HG03378 (cell line): ENCODE data around the gene JAKMIP3.

Experiments used
- ATAC-seq: cut with Tn5 transposase; IDR thresholded peaks from one replicate; pipeline ENCODE4 v1.9.1; 2021; ENCODE audit warnings: mild to moderate bottlenecking, moderate library complexity; ENCODE audit not compliant: unreplicated experiment

Gene JAKMIP3

DNA sequence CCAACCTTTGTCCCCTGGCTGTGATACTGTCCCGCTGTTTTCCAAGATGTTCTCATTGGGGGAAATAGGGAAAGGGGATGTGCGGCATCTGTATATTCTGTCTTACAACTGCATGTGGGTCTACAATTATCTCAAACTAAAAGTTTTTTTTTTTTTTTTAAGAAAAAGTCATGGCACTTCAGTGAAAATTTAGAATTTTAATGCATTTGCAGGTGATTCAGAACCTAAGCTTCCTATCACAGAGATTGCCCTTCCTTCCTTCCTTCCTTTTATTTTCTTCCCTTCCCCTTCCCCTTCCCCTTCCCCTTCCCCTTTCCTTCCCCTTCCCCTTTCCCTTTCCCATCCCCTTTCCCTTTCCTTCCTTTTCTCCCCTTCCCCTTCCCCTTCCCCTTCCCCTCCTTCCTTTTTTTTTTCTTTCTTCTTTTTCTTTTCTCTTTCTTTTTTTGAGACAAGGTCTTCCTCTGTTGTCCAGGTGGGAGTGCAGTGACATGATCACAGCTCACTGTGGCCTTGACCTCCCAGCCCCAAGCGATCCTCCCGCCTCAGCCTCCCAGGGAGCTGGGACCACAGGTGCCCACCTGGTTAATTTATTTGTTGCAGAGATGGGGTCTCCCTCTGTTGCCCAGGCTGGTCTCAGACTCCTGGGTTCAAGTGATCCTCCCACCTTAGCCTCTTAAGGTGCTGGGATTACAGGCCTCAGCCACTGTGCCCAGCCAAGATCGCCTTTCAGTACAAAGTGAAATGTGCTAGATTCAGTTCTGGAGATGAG is 32.0 kb downstream of the JAKMIP3 start:
- ATAC-seq: no peak

DNA sequence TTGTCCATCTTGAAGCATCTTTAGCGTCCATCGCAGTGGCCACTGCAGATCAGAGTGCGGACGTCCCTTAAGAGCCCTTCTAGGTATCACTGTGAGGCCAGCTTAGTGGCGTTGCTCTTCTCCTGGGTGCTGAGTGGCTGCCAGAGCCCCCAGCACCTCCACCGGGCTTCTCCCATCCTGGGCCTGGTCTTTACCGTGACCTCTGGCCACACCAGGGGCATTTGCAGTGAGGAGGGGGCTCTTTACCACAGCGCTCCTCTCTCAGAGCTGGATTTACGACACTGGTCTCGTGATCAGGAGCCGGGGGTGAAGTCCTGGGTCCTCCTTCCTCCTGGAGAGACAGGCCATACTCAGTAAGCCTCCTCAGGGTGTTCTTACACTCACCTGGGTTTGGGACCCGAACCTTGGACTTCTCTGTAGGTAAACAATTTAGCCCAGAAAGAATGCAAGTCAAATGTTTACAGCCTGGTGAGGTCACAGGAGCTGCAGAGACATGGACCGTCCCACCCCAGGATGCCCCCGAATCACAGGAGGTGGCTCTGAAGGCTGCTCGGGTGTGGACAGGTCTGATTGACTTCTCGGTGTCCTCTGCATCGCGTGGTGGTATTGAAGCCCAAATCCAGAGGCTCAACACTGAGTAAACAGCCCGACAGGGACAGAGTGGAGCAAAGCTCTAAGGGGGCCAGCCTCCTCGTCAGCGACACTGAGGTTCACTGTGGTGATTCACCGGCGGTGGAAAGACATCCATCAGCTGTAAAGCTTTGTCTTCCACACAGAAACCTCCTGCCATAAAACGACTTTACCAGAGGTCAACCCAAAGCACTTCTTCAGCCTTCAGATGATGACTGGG is 33.0 kb downstream of the JAKMIP3 start:
- no peak for ATAC-seq

DNA sequence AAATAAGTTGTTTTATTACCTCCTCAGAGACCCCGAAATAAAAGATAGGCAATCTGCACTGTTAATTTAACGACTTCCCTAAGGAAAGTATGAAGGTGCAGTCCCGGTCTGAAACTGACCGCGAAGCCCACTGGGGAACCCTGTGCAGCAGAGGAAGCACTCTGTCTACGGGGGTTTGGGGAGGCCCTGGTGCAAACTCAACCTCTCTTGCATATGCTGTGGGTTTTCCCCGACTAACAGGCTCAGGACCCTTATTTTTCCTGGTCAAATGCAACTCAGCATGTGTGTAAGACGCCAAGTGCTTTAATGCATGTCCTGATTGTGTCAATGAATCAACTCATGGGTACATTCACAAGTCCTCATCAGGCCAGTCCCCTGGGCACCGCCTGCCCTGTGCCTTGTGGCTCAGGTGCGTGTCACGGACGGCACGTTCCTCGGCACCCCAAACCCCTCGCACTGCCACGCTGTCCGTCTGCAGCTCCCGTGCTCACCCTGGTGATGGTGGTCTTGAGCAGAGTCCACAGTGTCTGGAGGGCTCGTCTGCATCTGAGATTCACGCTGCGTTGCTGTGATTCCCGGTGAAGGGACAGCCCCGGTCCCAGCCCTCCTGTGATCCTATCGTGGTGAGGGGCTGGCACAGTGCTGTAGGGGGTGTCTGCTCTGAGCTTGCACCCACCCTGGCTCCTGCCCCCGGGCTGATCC is 33.8 kb downstream of the JAKMIP3 start:
- ATAC-seq: no peak

DNA sequence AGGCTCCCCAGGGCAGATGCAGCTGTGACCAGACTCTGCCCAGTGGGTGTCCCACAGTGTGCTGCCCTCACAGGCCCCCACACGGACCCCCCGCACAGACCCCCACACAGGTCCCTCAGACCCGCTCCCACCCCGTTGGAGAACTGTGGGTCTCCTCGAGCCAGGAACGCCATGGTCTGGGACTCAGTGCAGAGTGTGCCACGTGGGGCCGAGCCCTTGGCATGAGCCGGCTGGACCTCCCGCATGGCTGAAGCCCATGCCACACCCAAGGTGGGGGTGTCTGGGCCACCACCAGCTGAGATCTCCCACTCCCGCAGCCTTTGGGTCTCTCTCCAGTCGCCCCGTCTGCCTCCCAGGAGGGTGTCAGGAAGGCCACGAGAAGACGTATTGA is 34.3 kb downstream of the JAKMIP3 start:
- ATAC-seq: no peak

DNA sequence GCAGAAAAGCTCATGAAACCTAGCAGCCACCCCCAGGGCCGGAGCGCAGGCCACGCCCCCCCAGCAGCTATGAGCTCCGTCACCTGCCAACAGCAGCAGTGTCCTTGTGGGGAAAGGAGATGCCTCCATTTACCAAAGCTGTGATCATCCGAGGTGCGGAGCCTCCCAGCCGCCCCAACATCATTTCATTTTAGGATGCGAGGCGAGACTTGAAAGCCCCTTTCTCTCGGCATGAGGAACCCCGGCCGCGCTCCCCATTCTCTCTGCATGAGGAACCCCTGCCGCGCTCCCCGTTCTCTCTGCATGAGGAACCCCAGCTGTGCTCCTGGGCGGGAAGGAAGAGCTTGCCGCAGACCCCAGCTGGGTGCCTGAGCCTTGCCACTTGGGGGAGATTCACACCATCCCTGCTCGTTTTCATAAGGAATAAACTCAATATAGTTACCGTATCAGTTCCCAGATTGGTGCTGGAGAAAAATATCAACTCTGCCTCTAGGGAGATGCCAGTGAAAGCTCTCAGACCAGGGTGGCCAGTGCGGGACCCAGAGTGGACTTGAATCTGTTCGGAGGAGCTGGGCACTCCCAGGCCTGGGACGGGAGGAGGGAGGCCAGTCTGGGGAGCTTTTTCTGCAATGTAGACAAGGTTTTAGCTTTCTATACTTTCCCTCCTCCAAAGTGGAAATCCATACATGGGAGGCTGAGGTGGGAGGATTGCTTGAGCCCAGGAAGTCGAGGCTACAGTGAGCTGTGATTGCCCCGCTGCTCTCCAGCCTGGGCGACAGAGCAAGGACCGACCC is 35.0 kb downstream of the JAKMIP3 start:
- ATAC-seq: no peak

DNA sequence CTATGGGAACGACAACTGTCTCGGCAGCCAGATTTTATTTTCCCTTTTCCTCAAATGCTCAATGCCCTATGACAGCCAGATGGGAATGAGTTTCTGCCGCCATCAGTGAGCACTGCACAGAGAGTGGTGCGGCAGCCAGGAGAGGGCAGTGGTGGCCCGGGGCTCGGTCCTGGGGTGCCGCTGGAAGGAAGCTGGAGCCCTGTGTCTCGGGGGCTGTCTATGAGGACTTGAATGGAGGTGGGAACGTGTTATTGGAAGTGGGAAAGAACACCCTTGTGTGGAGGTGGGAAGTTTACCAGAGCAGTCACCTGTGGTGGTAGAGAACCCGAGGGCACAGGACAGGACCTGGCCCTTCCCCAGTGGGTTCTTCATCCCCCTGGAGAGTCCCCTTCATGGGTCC is 35.8 kb downstream of the JAKMIP3 start:
- ATAC-seq: no peak

DNA sequence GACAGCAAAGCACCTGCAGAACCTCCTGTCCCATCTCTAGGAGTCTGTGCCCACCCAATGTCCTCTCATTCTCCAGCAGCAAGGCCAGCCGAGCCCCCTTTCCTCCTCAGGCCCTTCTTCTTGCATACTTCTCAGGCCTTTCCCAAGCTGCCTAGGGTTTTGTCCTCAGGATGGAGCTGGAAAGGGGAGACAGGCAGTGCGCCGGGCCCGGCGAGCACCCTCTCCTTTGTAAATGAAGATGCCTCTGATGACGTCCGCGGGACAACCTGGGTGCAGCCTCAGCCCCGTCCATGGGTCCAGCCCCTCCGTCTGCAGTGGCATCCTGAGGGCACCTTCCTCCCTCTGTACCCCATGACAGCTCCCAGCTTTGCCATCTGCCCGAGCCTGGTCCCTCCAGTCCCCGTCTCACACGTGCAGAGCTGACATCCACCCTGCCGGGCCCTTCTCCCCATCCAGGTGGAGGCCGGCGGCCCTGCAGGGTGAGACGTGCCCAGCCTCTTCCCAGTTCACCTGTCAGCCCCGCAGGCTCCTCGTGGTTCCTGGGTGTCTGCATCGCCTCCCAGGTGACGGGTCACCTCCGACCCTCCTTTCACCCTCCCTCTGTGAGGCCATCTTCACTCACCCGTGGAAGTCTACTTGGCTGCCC is 36.4 kb downstream of the JAKMIP3 start:
- no peak for ATAC-seq

DNA sequence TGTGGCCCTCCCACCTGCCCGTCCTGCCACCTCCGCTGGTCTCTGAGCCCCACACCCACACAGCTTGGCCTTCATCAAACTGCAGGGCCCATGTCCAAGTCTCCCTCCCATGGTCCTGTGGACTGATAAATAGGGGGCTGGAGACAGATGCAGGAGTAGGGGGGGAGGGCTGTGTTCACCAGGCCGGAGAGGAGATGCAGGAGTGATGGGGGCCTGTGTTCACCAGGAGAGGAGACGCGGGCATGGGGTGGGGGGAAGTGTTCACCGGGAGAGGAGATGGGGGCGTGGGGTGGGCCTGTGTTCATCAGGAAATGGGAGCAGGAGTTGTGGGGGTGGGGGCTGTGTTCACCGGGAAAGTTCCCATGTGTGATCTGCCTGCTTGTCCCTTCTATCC is 37.0 kb downstream of the JAKMIP3 start:
- ATAC-seq: no peak

DNA sequence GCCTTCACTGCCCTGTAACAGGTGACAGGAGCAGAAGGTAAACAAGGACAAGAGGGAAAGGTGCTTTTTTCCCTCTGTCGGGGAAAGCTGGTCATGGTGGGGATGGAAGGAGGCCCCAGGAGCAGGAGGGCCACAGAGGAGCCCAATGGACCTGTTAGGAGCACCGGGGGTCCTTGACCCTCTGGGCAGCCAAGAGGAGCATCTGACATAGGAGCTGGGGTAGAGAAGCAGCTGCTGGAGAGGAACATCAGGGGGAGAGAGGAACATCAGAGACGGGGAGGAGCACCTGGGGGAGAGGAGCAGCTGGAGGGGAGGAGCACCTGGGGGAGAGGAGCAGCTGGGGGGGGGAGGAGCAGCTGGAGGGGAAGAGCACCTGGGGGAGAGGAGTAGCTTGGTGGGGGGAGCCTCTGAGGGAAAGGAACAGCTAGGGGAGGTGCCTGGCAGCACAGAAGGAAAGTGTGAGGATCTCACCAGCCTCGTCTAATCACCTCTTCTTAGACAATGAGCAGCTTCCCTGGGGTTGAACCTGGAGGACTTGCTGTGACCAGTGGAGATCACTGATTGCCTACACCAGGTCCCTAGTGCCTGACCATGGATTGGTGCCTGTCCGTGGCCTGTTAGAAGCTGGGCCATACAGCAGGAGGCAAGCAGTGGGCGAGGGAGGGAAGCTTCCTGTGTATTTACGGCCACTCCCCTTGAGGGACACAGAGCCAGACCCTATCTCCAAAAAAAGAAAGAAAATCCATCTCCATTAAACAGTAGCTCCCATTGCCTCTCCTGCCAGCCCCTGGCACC is 37.6 kb downstream of the JAKMIP3 start:
- ATAC-seq: no peak

DNA sequence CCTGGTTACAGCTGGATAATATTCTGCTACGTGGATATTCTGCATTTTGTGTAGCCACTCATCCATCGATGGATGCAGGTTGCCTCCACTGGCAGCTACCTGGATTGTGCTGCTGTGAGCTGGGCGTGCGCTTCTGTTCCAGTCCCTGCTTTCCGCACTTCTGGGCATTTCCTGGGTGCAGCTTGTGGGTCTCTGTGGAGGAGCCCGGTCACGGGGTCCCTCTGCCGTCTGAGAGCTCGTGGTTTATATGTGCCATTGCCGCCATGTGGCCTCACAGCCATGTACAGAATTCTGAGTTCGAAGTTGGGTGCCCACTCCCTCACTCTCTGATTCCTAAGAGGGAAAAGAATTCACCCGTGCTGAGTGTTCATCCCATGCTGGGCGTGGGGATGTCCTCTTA is 38.3 kb downstream of the JAKMIP3 start:
- no peak for ATAC-seq

DNA sequence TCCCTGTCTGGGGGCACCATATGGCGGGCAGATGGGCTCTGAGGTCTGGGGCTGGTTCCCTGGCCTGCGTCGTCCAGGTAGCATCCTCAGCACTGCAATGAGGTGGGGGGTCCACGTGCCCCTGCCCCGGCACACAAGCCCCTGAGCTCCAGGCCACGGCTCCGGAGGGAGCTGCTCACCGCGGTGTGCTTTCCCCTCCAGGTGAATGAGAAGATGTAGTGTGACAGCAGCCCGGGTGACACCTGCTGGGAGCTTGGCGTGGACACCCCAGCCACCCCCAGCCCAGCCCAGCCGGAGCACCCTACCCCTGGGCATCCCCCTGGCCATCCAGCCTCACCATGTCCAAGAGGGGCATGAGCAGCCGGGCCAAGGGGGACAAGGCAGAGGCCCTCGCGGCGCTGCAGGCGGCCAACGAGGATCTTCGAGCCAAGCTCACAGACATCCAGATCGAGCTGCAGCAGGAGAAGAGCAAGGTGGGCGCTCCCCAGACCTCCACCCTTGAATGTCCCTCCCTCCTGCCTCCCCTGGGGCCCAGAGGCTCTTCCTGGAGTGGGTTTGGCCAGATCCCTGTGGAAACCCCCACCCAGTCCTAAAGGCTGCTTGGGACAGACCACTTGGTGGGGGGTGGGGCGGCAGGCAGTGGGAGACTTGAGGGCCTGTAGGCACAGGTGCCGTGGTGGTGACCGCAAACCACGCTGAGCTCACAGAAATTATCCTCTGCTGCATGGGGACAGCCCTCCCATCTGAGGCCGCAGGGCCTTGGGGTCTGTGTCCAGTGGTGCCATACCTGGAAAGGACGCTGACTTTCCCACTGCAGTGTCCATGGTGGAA is 38.9 kb downstream of the JAKMIP3 start:
- ATAC-seq: no peak

DNA sequence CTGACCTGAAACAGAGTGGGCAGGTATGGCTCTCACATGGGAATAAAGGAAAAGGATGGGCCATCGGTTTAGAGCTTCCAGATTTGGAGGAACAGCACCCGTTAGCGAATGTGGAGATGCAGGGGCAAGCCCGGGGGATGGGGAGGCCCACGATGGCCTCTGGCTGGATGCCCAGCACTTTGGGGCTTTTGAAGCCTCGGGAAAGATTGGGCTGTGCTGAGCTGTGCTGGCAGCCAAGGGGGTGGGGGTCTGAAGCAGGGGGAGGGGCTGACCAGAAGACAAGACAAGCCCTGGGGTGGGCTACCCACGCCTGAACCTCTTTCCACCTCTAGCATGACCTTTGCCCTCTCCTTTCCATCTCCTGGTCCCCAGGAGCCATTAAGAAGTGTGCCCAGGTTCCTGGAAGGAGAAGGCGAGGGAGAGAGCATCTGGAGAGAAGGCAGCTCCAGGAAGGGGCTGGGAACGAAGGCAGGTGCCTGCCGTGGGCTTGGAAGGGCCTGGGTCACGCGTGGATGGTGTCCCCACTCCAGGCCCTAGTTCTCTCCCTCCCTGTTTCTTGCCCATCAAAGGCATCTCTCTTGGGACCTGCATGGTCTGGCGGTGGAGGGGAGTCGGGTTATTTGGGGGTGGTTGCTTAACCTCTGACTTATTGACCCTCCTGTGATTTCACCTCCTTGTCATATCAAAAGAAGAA is 39.7 kb downstream of the JAKMIP3 start:
- no peak for ATAC-seq

DNA sequence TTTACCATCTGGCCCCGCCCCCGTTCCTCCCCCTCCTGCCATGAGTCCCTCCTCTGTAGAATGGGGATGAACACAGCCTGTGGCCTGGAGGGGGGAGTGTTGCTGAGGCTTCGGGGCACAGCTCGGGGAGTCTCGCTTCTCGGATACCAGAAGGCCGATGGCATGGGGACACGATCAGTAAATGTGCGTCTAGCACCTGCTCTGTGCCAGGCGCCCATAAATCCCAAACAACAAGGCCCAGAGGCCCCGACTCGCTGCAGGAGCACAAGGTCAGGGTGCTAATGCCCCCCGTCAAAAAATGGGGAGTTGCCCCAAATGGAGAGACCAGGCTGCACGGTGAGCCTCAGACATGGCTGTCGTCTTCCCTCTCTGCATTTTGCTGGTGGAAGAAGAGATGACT is 40.7 kb downstream of the JAKMIP3 start:
- no peak for ATAC-seq

DNA sequence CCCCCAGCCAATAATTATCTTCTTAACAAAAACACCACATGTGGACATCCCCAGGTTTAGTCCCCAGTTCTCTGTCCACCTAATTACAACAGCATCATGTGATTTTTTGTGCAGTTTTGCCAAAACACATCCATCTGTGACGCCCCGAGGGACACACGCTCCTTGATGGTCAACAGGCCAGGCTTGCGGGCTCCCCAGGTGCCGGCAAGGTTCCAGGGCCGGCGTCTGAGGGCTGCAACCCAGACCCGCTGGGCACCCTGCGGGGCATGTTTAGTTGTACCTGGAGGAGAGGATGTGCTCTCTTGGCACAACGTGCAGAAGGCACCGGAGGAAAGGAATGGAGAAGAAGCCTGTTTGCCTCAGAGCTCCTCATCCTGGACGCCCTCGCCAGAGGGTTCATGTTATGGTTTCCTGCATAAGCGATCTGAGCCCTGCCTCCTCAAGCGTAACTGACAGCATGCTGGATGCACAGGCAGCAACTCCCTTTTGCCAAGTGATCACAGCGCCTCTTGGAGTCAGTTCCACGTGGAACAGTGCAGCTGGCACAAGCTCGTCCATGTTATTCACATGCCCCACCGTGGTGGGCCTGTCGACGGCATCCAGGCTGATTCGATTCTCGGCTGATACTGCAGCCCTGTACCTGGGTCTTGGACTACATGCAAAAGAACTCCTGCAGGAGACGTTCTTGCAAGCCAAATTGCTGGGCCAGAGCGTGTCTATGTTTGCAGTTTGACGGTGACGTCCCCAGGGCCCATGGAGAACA is 41.6 kb downstream of the JAKMIP3 start:
- no peak for ATAC-seq

DNA sequence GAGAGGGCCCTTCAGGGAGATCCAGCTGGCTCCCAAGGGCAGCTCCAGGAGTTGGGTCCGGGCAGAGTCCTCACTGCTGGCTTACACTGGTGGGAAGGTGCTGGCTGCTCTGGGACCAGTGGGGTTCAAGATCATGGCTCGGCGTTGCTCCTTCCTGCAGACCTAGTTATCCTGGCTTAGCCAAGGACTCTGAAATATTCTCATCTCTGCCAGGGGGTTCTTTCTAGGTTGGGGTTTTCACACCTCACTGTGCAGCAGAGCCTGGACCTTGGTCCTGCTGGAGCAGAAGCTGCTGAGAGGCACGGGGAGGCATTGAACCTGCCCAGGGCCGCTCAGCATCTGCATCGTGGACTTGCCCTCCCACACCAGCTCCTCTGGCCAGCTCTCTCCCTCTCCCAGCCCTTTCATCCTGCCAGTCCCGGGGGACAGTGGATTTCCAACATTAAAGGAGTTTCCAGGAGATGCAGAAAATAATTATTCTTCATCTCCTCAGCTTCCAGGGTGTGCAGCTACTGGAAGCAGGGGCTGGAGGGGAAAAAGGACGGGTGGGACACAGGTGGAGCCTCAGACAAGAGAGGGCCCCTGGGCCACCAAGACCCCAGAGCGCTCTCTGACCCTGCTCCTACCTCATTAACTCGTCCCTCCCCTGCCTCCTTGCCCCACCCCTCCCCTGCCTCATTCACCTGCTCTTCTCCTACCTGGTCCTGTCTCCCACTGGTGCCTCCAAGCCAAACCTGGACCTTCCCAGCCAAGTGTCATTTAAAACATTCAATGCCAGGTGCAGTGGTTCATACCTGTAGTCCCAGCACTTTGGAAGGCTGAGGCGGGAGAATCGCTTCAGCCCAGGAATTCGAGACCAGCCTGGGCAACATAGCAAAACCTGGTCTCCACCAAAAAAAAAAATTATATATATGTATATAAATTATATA is 42.5 kb downstream of the JAKMIP3 start:
- ATAC-seq: no peak

DNA sequence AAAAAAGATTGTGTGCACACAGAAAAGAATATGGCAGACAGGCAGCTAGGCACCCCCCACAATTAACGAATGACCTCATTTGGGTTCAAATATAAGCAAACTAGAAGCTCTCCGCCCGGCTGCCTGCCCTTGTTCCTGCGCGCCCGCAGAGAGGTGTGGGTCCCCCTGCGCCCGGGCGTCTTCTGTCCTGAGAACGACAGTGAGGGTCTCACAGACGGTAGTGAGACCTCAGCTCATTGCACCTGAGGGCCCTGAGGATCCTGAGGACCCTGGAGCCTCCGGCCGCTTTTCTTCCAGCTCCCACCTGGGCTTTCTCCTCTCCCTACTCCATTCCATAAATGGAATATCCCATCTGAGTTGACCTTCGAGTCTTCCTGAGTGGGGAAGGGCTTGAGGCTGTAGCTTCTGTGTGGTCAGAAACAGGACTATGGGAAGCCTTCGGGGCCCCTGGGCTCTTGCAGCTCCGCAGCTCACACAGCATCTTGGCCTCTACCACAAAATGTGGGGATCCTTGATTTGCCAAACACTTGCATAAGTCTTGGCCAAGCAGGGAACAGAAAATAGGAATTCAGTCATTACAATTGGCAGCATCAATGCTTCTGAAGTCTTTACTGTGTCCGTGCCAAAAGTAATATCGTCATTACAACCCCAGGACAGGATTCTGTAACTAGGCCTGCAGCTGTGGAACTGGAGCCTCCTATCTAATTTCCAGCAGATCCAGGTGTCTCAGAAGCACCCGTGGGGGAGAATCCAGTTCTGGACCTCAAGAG is 43.8 kb downstream of the JAKMIP3 start:
- no peak for ATAC-seq
